Measurements from ENCODE around the gene PSEN1. TPM values are rescaled to one million over a fixed set of nuclear protein-coding genes. Genes with fewer than 3 reads are reported as not detected.

The PSEN1 gene
- total RNA-seq, 4 donors from 2014 or later, result 54.6 to 100 (median 68.1) TPM

- Histone ChIP-seq H3K36me3 (peaks cover 11 to 20% of the 10 kb centered on the region in 2 donors), H3K27ac (no peak overlapping the region), H3K4me3 (replicated peaks in 1 of 3) (no peak overlapping the region), H3K27me3 (no peaks in the 10 kb centered on the region), H3K4me1 (peaks cover 4 to 17% of the 10 kb centered on the region in 2 donors), H3K9me3 (no peaks in the 10 kb centered on the region)
- TF ChIP-seq POLR2A (IDR thresholded peaks at IDR 0.05) (no peak), CTCF (IDR thresholded peaks at IDR 0.05) (no peak)
- 92 to 95% methylated on average over 2 of the region's 2 CpGs for WGBS, 2 donors
- no peak for DNase-seq
- intact Hi-C loops (cut with DNase I), result no loop called here
Observed at GRCh38 chr14:73149753-73150152, 13.4 kb downstream of the PSEN1 start.

- no peaks in the 10 kb centered on the region for H3K9me3 ChIP-seq
- TF ChIP-seq POLR2A (IDR thresholded peaks at IDR 0.05) (no peak), CTCF (IDR thresholded peaks at IDR 0.05) (no peak)
- H3K36me3 ChIP-seq, result peaks cover 12 to 22% of the 10 kb centered on the region in 2 donors
- no peaks in the 10 kb centered on the region for H3K27me3 ChIP-seq
- no peaks in the 10 kb centered on the region for H3K4me1 ChIP-seq
- intact Hi-C loops (cut with DNase I), result no loop called here
- no peak overlapping the region for H3K27ac ChIP-seq
- DNase-seq, result no peak
- H3K4me3 ChIP-seq (replicated peaks in 1 of 3), result no peak overlapping the region
Observed at GRCh38 chr14:73153272-73153671, 17.0 kb downstream of the PSEN1 start.

- no peak for TF ChIP-seq CTCF (IDR thresholded peaks at IDR 0.05)
- TF ChIP-seq POLR2A (IDR thresholded peaks at IDR 0.05), result no peak
- WGBS, 2 donors, result 92% methylated on average over 11 of the region's 11 CpGs
- Histone ChIP-seq H3K4me3 (replicated peaks in 1 of 3) (no peak overlapping the region), H3K36me3 (peaks cover 4% of the 10 kb centered on the region in 2 donors), H3K9me3 (no peaks in the 10 kb centered on the region), H3K27ac (no peak overlapping the region), H3K27me3 (no peaks in the 10 kb centered on the region), H3K4me1 (no peaks in the 10 kb centered on the region)
- no peak for DNase-seq
- intact Hi-C loops (cut with DNase I), result no loop called here
Observed at GRCh38 chr14:73162251-73162650, 25.9 kb downstream of the PSEN1 start.

GRCh38 chr14:73166399-73166798 lies 30.1 kb downstream of the PSEN1 start:
- H3K36me3 ChIP-seq, result peaks cover 12 to 19% of the 10 kb centered on the region in 2 donors
- H3K27me3 ChIP-seq, result no peaks in the 10 kb centered on the region
- intact Hi-C loops (cut with DNase I), result no loop called here
- no peaks in the 10 kb centered on the region for H3K4me1 ChIP-seq
- H3K9me3 ChIP-seq, result no peaks in the 10 kb centered on the region
- TF ChIP-seq CTCF (IDR thresholded peaks at IDR 0.05) (no peak), POLR2A (IDR thresholded peaks at IDR 0.05) (no peak)
- H3K27ac ChIP-seq, result no peak overlapping the region
- no peak overlapping the region for H3K4me3 ChIP-seq (replicated peaks in 1 of 3)
- 85 to 89% methylated on average over 1 of the region's 1 CpG for WGBS, 2 donors
- no peak for DNase-seq

- TF ChIP-seq CTCF (IDR thresholded peaks at IDR 0.05) (no peak), POLR2A (IDR thresholded peaks at IDR 0.05) (no peak)
- Histone ChIP-seq H3K4me1 (no peaks in the 10 kb centered on the region), H3K4me3 (replicated peaks in 1 of 3) (no peak overlapping the region), H3K27me3 (no peaks in the 10 kb centered on the region), H3K36me3 (peaks cover 21 to 26% of the 10 kb centered on the region in 2 donors), H3K27ac (no peak overlapping the region), H3K9me3 (no peaks in the 10 kb centered on the region)
- DNase-seq, result no peak
- 83 to 85% methylated on average over 4 of the region's 4 CpGs for WGBS, 2 donors
- intact Hi-C loops (cut with DNase I), result no loop called here
Observed at GRCh38 chr14:73167727-73168126, 31.4 kb downstream of the PSEN1 start.
